GM19328 (cell line): ENCODE measurements around the gene GLIPR1L2.
A peak's percentile ranks its signal among the peaks of the same experiment; 100 is the strongest.
"Not testable (repeated sequence)": the region's sequence is repeated elsewhere in the genome, so short reads cannot be mapped to it uniquely, and the experiment has no call there.

ENCODE experiments used
- ATAC-seq: cut with Tn5 transposase; IDR thresholded peaks from one replicate; pipeline ENCODE4 v1.9.1; 2021; ENCODE audit warnings: mild to moderate bottlenecking, moderate library complexity; ENCODE audit not compliant: unreplicated experiment

GLIPR1L2 gene

DNA sequence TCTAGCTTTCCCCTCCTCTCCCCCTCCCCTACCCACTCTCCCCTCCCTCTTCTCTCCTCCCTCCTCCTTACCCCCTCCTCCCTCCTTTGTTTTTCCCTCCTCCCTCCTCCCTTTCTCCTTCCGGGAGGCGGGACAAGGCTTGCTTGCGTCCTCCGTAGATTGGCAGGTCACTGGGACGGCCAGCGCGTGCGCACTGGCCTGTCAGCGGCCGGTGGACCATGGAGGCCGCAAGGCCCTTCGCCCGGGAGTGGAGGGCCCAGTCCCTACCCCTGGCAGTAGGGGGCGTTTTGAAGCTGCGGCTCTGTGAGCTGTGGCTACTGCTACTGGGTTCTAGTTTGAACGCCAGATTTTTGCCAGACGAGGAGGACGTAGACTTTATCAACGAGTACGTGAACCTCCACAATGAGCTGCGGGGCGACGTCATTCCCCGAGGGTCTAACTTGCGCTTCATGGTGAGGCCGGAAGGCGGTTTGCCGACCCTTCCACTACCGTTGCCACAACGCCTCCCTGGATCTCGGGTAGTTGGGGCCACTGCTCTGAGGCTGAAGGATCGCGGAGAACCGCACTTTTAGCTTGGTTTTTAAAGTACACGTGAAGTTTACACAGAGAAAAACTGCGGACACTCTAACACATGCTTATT is at the start of gene GLIPR1L2:
TSS of gene GLIPR1L2 (plus strand) at position 191 of the 640 bp plus-strand sequence. CDS start at position 219, 28 bp downstream.
- peak; percentile 96 for ATAC-seq

DNA sequence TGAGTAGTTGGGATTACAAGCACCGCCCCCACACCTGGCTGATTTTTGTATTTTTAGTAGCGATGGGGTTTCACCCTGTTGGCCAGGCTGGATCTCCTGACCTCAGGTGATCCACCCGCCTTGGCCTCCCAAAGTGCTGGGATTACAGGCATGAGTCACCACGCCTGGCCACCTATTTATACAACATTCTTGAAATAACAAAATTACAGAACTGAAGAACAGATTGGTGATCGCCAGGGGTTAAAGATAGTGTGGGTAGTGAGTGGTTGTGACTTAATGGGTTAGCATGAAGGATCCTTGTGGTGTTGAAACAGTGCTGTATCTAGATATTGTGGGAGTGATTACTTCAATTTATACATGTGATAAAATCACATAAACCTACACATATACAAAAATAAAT is 49.0 kb upstream of the GLIPR1L2 start:
- ATAC-seq, result no peak

DNA sequence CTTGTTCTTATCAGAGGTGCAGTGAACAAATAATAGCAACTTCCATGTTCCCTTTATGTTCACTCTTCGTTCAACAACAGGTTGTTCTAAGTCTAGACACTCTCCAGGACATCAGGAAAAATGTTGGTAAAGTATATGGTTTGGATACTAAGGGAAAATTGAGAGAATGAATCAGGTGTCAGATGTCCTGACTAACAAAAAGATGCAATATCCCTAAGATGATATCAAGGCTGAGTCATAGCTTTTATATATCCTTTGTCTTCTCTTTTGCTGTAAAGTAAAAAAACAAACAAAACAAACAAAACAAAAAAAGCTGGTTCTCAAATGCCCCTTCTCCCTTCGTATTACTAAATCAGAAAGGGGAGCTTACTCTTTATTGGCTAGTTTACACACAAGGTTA is 45.4 kb upstream of the GLIPR1L2 start:
- ATAC-seq, result no peak

DNA sequence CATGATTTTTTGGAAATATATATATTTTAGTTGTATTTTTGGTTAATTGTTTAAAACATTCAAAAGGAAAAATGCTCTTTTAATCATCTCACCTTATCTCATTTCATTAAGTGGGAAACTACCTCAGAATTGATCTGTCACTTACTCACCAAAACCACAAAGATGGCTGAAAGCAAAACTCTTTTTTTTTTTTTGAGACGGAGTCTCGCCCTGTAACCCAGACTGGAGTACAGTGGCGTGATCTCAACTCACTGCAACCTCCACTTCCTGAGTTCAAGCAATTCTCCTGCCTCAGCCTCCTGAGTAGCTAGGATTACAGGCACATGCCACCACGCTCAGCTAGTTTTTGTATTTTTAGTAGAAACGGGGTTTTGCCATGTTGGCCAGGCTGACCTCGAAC is 44.7 kb upstream of the GLIPR1L2 start:
- ATAC-seq, result not testable (repeated sequence)

DNA sequence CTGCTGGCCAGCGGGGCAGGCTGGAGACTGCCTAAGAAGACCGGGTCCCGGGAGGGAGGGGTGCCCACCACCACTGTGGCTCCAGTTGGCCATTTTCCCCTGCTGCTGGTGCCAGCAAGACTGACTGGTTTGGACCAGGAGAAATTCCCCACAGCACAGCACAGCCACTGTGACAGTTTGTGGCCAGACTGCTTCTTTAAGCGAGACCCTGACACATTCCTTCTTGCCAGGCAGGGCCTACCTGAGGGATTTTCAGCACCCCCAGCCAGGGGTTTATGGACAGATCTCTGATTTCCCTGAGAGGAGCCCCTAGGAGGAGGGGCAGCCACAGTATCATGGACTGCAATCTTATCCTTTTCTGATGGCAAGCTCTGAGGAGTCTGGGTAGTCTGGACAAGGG is 40.9 kb upstream of the GLIPR1L2 start:
- no peak for ATAC-seq

DNA sequence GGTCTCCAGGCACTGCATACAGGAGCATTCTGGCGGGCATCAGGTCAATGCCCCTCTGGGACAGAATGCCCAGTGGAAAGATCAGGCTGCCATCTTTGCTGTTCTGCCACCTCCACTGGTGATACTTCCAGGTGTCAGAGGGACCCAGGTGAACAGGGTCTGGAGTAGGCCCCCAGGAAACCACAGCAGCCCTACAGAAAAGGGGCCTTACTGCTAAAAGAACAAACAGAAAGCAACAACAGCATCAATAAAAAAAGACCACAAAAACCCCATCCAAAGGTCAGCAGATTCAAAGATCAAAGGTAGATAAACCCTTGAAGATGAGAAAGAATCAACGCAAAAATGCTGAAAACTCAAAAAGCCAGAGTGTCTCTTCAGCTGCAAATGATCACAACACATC is 40.5 kb upstream of the GLIPR1L2 start:
- no peak for ATAC-seq

DNA sequence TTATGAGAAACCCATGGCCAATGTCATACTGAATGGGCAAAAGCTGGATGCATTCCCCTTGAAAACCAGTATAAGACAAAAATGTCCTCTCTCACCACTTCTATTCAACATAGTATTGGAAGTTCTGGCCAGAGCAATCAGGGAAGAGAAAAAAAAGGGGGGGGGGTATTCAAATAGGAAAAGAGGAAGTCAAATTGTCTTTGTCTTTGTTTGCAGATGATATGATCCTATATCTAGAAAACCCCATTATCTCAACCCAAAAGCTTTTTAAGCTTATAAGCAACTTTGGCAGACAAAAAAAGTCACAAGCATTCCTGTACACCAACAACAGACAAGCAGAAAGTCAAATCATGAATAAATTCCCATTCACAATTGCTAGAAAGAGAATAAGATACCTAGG is 36.9 kb upstream of the GLIPR1L2 start:
- no peak for ATAC-seq

DNA sequence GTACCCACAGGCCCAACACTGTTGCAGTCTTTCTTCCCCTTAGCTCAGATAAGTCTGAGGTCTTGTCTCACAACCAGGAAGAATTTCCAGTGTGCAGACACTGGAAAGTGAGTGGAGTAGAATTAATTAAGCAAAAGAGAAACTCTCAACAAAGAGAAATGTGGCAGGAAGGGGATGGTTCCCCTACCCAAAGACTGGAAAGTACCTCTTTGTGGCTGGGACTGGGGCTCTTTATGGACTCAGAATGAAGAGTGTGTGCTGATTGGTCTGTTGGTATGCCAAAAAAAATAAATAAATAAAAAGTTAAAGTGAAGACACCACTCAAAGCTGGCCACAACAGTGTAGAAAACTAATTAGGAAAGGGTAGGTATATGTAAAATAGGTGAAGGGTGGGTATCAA is 30.0 kb upstream of the GLIPR1L2 start:
- ATAC-seq, result no peak

DNA sequence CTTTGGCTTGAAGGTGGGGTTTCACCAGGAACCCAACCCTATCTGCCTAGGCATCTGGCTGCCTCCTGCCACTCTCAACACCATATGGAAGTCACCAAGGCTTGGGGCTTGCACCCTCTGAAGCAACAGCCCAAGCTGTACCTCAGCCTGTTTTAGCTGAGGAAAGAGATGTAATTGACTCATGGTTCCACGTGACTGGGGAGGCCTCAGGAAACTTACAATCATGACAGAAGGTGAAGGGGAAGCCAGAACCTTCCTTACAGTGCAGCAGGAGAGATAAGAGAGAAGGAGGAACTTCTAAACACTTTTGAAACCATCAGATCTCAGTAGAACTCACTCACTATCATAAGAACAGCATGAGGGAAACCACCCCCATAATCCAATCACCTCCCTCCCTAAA is 29.5 kb upstream of the GLIPR1L2 start:
- no peak for ATAC-seq

DNA sequence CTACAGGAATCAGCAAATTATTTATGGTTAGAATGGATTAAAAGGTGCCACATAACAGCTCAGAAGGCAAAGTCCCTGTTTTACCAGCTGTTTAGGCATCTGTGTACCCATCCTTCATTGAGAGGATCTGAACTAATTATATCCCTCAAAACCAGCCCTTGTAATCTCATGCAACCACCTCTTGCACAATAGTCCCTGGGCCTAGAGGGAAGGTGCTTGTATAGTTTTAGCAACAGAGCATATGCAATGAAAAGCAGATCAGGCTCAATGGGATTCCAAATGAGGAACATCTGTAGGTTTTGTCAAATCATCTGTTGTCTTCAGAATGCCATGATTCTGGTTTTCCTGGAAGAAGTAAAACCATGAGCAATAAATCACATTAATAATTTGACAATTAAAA is 26.0 kb upstream of the GLIPR1L2 start:
- ATAC-seq, result no peak

DNA sequence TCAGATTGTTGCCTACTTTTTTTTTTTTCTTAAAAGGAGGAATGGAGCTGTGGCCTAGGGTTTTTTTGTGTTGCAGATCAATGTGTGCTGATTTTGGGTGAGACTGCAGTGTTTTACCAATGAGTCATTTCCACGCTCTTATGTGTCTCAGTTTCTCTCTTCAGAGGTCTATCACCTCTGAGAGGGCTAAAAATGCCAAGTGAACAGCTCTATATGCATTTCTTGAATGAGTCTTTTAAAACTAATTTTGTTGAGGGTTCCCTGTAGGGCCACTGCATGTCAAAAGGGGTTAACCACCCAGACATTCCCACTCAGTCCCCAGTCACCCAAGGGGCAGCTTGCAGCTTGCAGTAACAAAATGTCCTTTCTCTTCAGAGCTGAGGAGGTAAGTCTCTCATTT is 24.3 kb upstream of the GLIPR1L2 start:
- no peak for ATAC-seq

DNA sequence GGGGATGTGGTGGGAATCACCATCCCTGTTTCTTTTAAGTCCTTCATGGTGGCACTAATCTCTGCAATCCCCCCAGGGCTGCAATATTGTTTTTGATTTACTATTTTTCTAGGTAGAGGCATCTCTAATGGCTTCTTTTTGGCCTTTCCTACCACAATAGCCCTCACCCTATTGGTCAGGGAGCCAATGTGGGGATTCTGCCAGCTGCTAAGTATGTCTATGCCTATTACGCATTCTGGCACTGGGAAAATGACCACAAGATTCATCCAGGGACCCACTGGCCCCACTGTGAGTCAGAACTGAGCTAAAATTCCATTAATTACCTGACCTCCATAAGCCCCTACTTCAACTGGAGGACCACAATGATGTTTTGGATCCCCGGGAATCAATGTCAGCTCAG is 15.9 kb upstream of the GLIPR1L2 start:
- ATAC-seq, result no peak

DNA sequence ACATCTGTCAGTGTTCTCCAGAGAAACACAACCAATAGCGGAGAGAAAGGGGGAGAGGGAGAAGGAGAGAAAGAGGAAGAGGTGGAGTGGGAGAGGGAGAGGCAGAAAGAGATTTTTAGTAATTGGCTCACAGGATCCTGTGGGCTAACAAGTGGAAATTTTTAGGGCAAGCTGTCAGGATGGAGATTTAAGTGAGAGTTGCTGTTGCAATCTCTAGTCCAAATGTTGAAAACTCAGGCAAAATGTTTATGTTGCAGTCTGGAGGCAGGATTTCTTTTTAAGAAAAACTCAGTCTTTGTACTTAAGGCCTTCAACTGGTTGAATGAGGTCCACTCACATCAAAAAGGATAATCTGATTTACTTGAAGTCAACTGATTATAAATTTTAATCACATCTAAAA is 12.5 kb upstream of the GLIPR1L2 start:
- no peak for ATAC-seq

DNA sequence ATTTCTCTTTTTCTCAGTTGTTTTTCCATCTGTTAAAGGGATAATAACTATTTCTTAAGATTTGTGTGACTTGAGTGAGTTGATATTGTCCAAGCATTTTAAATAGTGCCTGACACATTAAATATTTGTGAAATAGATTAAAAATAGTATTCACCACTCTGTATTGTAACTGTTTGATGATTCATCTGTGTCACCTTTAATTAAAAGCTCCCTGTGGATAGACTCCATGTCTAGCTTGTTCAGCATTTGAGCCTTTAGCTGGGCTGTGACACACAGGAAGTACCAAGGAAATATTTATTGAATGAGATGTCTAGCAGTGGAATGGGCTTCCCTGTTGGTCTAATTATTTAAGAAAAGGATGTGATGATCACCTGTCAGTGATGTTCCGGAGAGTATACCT is 1.8 kb upstream of the GLIPR1L2 start:
- no peak for ATAC-seq

DNA sequence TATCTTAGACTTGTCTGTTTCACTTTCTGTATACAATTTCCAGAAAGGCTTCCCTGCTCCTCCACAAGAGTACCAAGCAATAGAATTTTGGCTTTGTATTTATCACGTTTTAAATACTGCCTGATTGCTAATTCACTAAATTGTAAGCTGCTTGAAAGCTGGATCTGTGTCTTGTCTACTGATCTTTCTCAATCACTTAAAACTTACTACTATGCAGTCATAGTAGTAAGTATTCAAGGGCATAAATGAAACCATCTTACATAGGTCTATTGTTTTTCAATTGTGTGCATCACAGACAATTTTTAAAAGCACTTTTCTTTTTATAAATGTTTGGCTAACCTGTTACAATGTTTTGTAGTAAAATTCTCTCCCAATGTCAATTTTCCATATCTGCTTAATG is 1.2 kb upstream of the GLIPR1L2 start:
- no peak for ATAC-seq

DNA sequence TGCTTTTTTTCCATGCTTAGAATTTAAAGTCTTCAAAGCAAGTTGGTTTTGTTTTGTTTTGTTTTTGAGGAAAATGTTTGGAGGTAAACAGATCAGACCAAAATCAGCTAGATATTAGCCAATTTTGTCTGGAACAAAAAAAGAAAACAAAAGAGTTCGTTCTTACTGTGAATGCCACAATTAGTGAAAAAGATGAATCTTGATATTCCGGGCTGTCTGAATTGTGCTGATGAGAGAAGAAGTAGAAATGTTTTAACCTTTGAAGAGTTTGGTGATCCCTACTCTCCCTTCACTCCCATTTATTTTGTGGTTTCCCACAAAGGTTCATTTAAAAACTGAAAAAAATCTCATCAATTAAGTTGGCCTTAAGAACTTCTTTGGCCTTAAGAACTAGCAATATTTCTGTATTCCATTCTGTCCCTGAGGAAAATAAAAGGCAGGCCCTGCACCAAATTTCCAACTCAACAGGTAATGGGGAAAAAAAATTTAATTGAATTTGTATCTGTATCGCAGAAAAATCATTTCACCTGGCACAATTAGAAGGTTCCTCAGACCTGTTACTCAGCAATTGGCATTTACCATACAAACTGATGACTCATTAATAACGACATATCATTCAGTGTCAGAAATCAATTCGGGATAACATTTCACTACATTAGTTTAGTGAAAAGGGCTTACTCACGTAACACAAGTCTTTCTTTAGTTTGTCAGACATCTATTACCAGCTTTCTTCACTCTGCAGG is 562 bp upstream of the GLIPR1L2 start:
- ATAC-seq, result no peak

DNA sequence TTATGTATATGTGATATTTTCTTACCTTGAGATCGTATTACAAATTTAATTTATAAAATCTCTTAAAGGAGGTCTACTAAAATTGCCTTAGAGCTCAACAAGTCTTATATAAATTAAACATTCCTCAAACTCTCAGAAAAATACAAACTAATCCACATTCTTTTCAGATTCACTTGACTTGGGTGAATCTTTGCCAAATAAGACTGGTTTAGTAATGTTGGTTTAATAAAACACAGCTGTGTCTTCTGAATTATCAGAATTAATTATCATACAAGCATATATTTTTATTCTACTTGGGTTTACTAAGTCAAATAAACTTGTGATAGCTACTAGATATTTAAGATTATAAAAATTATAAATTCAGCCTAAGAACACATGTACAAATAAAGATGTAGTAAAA is 13.3 kb downstream of the GLIPR1L2 start:
- ATAC-seq, result no peak

DNA sequence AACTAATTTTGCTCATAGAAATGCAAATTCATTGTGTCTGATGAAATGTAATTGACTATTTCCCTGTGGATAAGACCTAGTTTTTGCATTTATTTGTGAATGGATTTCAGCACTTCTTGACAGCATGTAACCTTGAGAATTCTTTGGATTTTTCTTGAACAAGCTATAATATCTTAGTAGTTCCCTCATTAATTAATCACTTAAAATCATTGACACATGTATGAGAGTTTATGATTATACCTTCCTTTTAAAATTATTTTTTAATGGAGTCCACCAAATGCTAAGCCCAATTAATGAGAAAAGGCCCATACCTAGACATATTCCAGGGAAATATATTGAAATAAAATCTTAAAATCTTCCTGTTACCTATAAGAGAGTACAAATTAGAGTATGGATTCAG is 16.8 kb downstream of the GLIPR1L2 start:
- no peak for ATAC-seq

DNA sequence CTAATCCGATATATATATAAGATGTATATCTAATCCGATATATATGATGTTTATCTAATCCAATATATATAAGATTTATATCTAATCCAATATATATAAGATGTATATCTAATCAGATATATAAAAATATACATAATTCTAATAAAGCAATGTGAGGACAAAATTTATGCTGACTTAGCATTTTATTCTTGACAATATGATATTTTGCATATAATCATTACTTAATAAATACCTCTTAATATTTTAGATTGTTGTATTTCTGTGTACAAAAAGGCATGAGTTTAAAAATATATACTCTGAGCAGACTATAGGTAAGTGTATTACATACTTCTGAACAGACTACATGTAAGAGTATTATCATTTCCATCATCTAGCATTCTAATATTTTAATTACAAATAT is 18.9 kb downstream of the GLIPR1L2 start:
- no peak for ATAC-seq

DNA sequence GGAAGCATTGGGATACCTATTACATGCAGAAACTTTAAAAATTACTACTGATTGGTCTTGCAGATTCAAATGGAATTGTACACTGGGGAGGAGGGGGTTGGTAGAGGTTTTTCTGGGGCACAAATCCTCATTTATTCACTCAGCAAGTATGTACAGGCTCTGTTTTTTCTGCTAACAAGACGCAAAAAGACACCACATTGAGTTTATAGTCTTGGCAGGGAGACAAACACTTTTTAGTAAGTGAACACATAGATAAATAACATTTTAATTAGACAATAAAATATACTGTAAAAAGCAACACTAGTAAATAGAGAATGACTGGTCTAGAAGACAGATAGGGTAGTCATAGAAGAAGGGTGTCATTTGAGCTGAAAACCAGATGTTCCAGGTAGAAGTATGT is 23.8 kb downstream of the GLIPR1L2 start:
- no peak for ATAC-seq

DNA sequence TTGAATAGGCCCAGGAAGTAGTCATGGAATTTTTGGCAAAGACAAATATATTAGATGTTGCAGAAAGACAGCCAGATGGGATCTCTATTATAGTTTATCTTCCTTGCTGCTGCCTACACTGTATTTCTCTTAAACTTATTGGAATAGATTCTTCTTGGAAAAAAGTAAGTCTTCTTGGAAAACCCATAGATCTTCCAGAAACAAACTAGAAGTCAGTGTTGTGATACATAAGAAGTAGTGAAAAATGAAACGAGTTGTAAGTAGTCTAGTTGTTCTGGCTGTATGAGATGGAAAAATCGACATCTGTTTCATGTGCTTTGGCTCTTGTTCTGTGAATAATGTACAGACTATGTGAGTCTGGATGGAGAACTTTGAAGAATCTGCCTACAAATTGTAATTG is 29.0 kb downstream of the GLIPR1L2 start:
- no peak for ATAC-seq

DNA sequence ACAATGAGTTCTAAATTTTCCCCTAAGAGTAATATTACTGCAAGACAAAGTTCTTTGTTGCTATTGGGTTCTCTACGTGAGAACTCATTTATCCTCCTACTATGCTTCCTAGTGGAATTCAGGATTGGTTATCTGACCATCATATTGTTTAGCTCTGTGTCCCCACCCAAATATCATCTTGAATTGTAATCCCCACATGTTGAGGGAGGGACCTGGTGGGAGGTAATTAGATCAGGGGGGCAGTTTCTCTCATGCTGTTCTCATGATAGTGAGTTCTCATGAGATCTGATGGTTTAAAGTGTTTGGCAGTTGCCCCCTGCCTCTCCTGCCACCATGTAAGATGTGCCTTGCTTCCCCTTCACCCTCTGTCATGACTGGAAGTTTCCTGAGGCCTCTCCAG is 36.6 kb downstream of the GLIPR1L2 start:
- ATAC-seq, result no peak

DNA sequence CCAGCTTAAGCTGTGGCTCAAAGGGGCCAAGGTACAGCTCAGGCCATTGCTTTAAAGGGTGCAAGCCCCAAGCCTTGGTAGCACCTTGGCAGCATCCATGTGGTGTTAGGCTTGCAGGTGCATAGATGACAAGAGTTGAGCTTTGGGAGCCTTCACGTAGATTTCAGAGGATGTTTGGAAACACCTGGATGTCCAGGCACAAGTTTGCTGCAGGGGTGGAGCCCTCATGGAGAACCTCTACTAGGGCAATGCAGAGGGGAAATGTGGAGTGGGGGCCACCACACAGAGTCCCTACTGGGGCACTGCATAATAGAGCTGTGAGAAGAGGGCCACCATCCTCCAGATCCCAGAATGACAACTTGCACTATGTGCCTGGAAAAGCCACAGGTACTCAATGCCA is 37.9 kb downstream of the GLIPR1L2 start:
- ATAC-seq, result no peak
